HFFc6 (cell line): ENCODE measurements around the gene SPATA21. TPM values are rescaled to one million over a fixed set of nuclear protein-coding genes. Genes with fewer than 3 reads are reported as not detected.

Experiments used
- DNase-seq: peaks from one replicate; pipeline ENCODE4 v3.0.0-alpha.2; 2018
- H3K27ac Mint-ChIP-seq: 2 replicates; pipeline ENCODE4 v1.8.0; 2020; ENCODE audit warnings: mild to moderate bottlenecking, mixed read lengths
- H3K27me3 Mint-ChIP-seq: 2 replicates; pipeline ENCODE4 v1.8.0; 2021; ENCODE audit warnings: mild to moderate bottlenecking, moderate library complexity, mixed read lengths; ENCODE audit not compliant: insufficient read depth
- H3K36me3 Mint-ChIP-seq: 2 replicates; pipeline ENCODE4 v1.8.0; 2021; ENCODE audit warnings: low read depth, mixed read lengths
- H3K4me1 Mint-ChIP-seq: 2 replicates; pipeline ENCODE4 v1.8.0; 2020; ENCODE audit warnings: low read depth, mixed read lengths
- H3K4me3 Mint-ChIP-seq: 2 replicates; pipeline ENCODE4 v1.8.0; 2020; ENCODE audit warnings: mild to moderate bottlenecking, moderate library complexity, mixed read lengths
- H3K9me3 Mint-ChIP-seq: 2 replicates; pipeline ENCODE4 v1.8.0; 2020; ENCODE audit warnings: mild to moderate bottlenecking, mixed read lengths
- CTCF ChIP-seq: fragments of 200-600 bp; sonication (generic); IDR thresholded peaks from 2 replicates; pipeline ENCODE4 v1.5.0; 2021; ENCODE audit warnings: antibody characterized with exemption, mild to moderate bottlenecking
- total RNA-seq, 6 experiments: library from RNA; stranded (reverse); fragmentation: NEBNext Ultra II Directional; extraction: Animal tissue kit (Norgen Biotek cat#: 25700); gene quantifications; 2 replicates in 1 of 6; 3 replicates in 5 of 6; pipeline ENCODE4 v1.2.3, GENCODE V29; 2021

SPATA21 gene
- total RNA-seq, 6 experiments from 2014 or later: 0.07 TPM; not detected in 5

- H3K27ac Mint-ChIP-seq: peak overlapping the region; percentile 14; the same call in 1 of the 2 replicates
- DNase-seq: no peak
- H3K9me3 Mint-ChIP-seq: no peaks in the 10 kb centered on the region
- H3K4me3 Mint-ChIP-seq: no peak overlapping the region
- peaks cover 7% of the 10 kb centered on the region for H3K36me3 Mint-ChIP-seq
- no peak for TF ChIP-seq CTCF
- H3K4me1 Mint-ChIP-seq: peaks cover 62% of the 10 kb centered on the region
- no peaks in the 10 kb centered on the region; the same call in 1 of the 2 replicates for H3K27me3 Mint-ChIP-seq
Observed at GRCh38 chr1:16392740-16393569, 44.3 kb downstream of the SPATA21 start.

- Mint-ChIP-seq H3K27me3 (no peaks in the 10 kb centered on the region; the same call in 1 of the 2 replicates), H3K27ac (peak overlapping the region; percentile 19; the same call in 1 of the 2 replicates), H3K4me1 (peaks cover 68% of the 10 kb centered on the region), H3K9me3 (no peaks in the 10 kb centered on the region), H3K4me3 (no peak overlapping the region), H3K36me3 (peaks cover 4% of the 10 kb centered on the region)
- TF ChIP-seq CTCF: no peak
- DNase-seq: no peak
Observed at GRCh38 chr1:16391411-16391810, 45.8 kb downstream of the SPATA21 start.

GRCh38 chr1:16387201-16388188, 49.7 kb downstream of the SPATA21 start:
- Mint-ChIP-seq H3K4me1 (peaks cover 68% of the 10 kb centered on the region), H3K27me3 (peaks cover 2% of the 10 kb centered on the region; the same call in 1 of the 2 replicates), H3K4me3 (no peak overlapping the region), H3K36me3 (peaks cover 18% of the 10 kb centered on the region), H3K9me3 (no peaks in the 10 kb centered on the region), H3K27ac (no peak overlapping the region; the same call in 1 of the 2 replicates)
- no peak for TF ChIP-seq CTCF
- no peak for DNase-seq

GRCh38 chr1:16386454-16387113, 50.6 kb downstream of the SPATA21 start:
- Mint-ChIP-seq H3K9me3 (no peaks in the 10 kb centered on the region), H3K4me3 (peak overlapping the region; percentile 17; the same call in 1 of the 2 replicates), H3K27ac (peak overlapping the region; percentile 49), H3K27me3 (peaks cover 2% of the 10 kb centered on the region; the same call in 1 of the 2 replicates), H3K36me3 (peaks cover 18% of the 10 kb centered on the region), H3K4me1 (peaks cover 59% of the 10 kb centered on the region)
- DNase-seq: peak; percentile 80
- TF ChIP-seq CTCF: no peak
